Activated CD4-positive, alpha-beta T cell treated with anti-CD3 and anti-CD28 coated beads, Interleukin-2, amount 50 U/mL, for 1 hour (primary cell): ENCODE results near the gene RDH8.
A peak's percentile ranks its signal among the peaks of the same experiment; 100 is the strongest.
"Not testable (repeated sequence)": the region's sequence is repeated elsewhere in the genome, so short reads cannot be mapped to it uniquely, and the experiment has no call there.

Experiments
- DNase-seq: peaks from one replicate; pipeline ENCODE4 v3.0.0-alpha.2; 2020

Gene RDH8

GRCh38 chr19:10006335-10006708 lies 7.0 kb upstream of the RDH8 start:
- no peak for DNase-seq

GRCh38 chr19:10006752-10007323 lies 6.4 kb upstream of the RDH8 start:
- no peak for DNase-seq

- no peak for DNase-seq
Measured at GRCh38 chr19:10007371-10008183, 5.7 kb upstream of the RDH8 start.

- no peak for DNase-seq
Measured at GRCh38 chr19:10008184-10008765, 5.0 kb upstream of the RDH8 start.

- no peak for DNase-seq
Measured at GRCh38 chr19:10009714-10010224, 3.5 kb upstream of the RDH8 start.

- DNase-seq: no peak
Measured at GRCh38 chr19:10010247-10010691, 3.0 kb upstream of the RDH8 start, which contains the start of gene COL5A3. Gene COL5A3 (minus strand): TSS chr19:10010504. CDS start chr19:10010385, 119 bp downstream.

- DNase-seq: no peak
Measured at GRCh38 chr19:10010939-10011338, 2.3 kb upstream of the RDH8 start.

GRCh38 chr19:10011974-10012373 lies 1.3 kb upstream of the RDH8 start:
- no peak for DNase-seq

GRCh38 chr19:10013834-10014618 lies 743 bp downstream of the RDH8 start:
- no peak for DNase-seq

- DNase-seq: no peak
Measured at GRCh38 chr19:10018263-10018662, 5.0 kb downstream of the RDH8 start.

- DNase-seq: no peak
Measured at GRCh38 chr19:10018786-10019185, 5.5 kb downstream of the RDH8 start.

GRCh38 chr19:10019246-10019645 lies 6.0 kb downstream of the RDH8 start:
- no peak for DNase-seq

GRCh38 chr19:10020851-10021250 lies 7.6 kb downstream of the RDH8 start:
- no peak for DNase-seq

- no peak for DNase-seq
Measured at GRCh38 chr19:10021446-10021845, 8.2 kb downstream of the RDH8 start.

GRCh38 chr19:10021863-10022262 lies 8.6 kb downstream of the RDH8 start:
- DNase-seq: no peak

GRCh38 chr19:10023096-10023495 lies 9.8 kb downstream of the RDH8 start:
- not testable (repeated sequence) for DNase-seq

- no peak for DNase-seq
Measured at GRCh38 chr19:10026744-10027143, 13.5 kb downstream of the RDH8 start.

GRCh38 chr19:10027158-10027997 lies 14.1 kb downstream of the RDH8 start:
- DNase-seq: peak; percentile 73

- DNase-seq: no peak
Measured at GRCh38 chr19:10033614-10034013, 20.3 kb downstream of the RDH8 start.

GRCh38 chr19:10036601-10037071 lies 23.4 kb downstream of the RDH8 start:
- no peak for DNase-seq

- DNase-seq: no peak
Measured at GRCh38 chr19:10037367-10037766, 24.1 kb downstream of the RDH8 start.

- DNase-seq: no peak
Measured at GRCh38 chr19:10037809-10038208, 24.5 kb downstream of the RDH8 start.
